Measurements from ENCODE around the gene CPD. TPM values are rescaled to one million over a fixed set of nuclear protein-coding genes. Genes with fewer than 3 reads are reported as not detected.

The CPD gene
- total RNA-seq, 4 donors from 2014 or later: 20.8 to 32.4 (median 28.0) TPM

DNA sequence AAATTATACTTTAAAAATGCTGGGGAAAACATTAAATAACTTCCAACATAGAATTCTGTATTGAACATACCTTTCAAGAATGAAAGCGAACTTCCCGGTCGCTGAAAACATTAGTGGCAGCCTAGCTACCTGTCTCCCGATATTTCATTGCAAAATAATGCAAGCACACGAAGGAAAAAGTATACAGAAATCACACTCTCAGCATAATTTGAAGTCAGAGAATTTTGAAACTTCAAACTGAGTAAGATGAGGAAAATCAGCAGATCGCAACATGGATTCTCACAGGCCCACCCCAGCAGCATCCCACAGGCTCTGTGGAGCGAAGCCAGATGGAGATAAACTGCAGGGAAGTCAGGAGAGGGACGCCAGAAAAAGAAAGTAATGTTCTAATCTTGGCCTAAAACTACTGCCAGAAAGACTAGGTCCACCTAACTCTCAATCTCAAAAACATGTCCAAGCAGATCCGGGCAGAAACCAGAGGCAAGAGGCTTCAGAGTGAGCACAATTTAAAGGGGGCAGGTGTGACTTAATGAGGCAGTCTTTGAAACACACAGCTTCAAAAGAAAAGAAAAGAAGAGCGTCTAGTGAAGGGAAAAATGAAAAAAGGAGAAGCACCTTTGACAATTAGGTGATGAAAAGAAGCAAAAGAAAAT lies 93.6 kb downstream of the CPD start:
- H3K4me1 ChIP-seq: peaks cover 5 to 8% of the 10 kb centered on the region in 2 donors
- no peaks in the 10 kb centered on the region for H3K9me3 ChIP-seq
- intact Hi-C loops (cut with DNase I; ENCODE audit: low total_unique reads): loop anchor here (10.0 kb wide), 1 partner anchor 132 kb away; no protein-coding TSS in a partner anchor
- H3K36me3 ChIP-seq: no peaks in the 10 kb centered on the region
- in situ Hi-C loops (cut with MboI; ENCODE audit: low sequenced_read_pairs in 4 of 4): no loop called here
- no peaks in the 10 kb centered on the region for H3K27me3 ChIP-seq
- DNase-seq (no peak), ATAC-seq (no peak)
- no peak for TF ChIP-seq POLR2A (IDR thresholded peaks at IDR 0.05)
- TF ChIP-seq, protein P1, sequence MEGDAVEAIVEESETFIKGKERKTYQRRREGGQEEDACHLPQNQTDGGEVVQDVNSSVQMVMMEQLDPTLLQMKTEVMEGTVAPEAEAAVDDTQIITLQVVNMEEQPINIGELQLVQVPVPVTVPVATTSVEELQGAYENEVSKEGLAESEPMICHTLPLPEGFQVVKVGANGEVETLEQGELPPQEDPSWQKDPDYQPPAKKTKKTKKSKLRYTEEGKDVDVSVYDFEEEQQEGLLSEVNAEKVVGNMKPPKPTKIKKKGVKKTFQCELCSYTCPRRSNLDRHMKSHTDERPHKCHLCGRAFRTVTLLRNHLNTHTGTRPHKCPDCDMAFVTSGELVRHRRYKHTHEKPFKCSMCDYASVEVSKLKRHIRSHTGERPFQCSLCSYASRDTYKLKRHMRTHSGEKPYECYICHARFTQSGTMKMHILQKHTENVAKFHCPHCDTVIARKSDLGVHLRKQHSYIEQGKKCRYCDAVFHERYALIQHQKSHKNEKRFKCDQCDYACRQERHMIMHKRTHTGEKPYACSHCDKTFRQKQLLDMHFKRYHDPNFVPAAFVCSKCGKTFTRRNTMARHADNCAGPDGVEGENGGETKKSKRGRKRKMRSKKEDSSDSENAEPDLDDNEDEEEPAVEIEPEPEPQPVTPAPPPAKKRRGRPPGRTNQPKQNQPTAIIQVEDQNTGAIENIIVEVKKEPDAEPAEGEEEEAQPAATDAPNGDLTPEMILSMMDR (IDR thresholded peaks at IDR 0.05 in 4 of 5, conservative IDR thresholded peaks at IDR 0.05 in 1 of 5): no peak
- no peak overlapping the region for H3K4me3 ChIP-seq
- H3K27ac ChIP-seq: no peak overlapping the region

DNA sequence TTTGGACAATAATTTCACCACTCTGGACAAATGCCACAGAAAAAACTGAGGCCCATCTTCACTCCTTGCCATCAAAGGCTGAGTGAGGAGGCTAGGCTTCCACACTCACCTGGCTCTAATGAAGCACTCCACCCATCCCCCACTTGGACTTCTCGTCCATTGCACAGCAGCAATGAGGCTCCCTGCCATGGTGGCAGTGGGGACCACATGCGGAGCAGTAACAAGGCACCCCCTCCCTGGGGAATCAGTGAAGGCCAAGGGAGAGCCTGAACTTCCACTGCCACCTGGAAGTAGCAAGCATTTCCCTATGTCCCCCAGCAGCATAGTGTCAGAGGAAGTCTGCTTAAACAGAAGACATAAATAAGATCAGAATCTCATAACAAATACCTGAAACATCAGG lies 96.5 kb downstream of the CPD start:
- H3K27me3 ChIP-seq: no peaks in the 10 kb centered on the region
- in situ Hi-C loops (cut with MboI; ENCODE audit: low sequenced_read_pairs in 4 of 4) (no loop called here), intact Hi-C loops (cut with DNase I; ENCODE audit: low total_unique reads) (loop anchor here (5.0 to 10.0 kb wide), 3 partner anchors 130 to 1667 kb away; partner anchors contain the start of genes ATAD5 and RHOT1)
- ATAC-seq: no peak
- H3K4me1 ChIP-seq: peaks cover 17% of the 10 kb centered on the region in 2 donors
- H3K36me3 ChIP-seq: peaks cover 0 to 10% of the 10 kb centered on the region in 2 donors
- DNase-seq: no peak
- TF ChIP-seq, protein P1 (IDR thresholded peaks at IDR 0.05 in 4 of 5, conservative IDR thresholded peaks at IDR 0.05 in 1 of 5): no peak
- no peak for TF ChIP-seq POLR2A (IDR thresholded peaks at IDR 0.05)
- no peak overlapping the region for H3K4me3 ChIP-seq
- H3K9me3 ChIP-seq: no peaks in the 10 kb centered on the region
- no peak overlapping the region for H3K27ac ChIP-seq

DNA sequence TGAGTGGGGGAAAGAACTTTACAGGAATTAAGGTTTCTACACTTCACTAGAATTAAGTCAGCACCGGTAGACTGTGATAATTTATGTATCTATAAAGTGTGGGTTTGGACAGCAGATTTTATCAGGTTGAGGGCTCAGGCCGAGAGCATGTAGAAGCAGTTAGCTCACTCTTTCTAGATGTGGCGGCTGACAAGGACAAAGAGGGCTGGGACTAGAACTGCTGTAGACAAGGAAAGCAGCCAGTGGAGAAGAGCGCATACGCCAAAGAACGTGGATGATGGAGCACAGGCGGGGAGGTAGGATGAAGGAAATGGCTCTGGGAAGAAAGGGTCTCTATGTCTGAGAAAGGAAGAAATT lies 98.0 kb downstream of the CPD start:
- DNase-seq (no peak), ATAC-seq (peak; percentile 16 to 57)
- Histone ChIP-seq H3K4me3 (peak overlapping the region; percentile 74 to 99 (median 88)), H3K36me3 (peaks cover 0 to 22% of the 10 kb centered on the region in 2 donors), H3K27me3 (no peaks in the 10 kb centered on the region), H3K4me1 (peaks cover 17% of the 10 kb centered on the region in 2 donors), H3K9me3 (no peaks in the 10 kb centered on the region), H3K27ac (peak overlapping the region; percentile 89 to 97 (median 94))
- in situ Hi-C loops (cut with MboI; ENCODE audit: low sequenced_read_pairs in 4 of 4) (no loop called here), intact Hi-C loops (cut with DNase I; ENCODE audit: low total_unique reads) (loop anchor here (2.0 to 10.0 kb wide), 4 partner anchors 98 to 1666 kb away; partner anchors contain the start of genes ATAD5, CPD and RHOT1)
- TF ChIP-seq POLR2A (IDR thresholded peaks at IDR 0.05): no peak
- TF ChIP-seq, protein P1 (IDR thresholded peaks at IDR 0.05 in 4 of 5, conservative IDR thresholded peaks at IDR 0.05 in 1 of 5): no peak

DNA sequence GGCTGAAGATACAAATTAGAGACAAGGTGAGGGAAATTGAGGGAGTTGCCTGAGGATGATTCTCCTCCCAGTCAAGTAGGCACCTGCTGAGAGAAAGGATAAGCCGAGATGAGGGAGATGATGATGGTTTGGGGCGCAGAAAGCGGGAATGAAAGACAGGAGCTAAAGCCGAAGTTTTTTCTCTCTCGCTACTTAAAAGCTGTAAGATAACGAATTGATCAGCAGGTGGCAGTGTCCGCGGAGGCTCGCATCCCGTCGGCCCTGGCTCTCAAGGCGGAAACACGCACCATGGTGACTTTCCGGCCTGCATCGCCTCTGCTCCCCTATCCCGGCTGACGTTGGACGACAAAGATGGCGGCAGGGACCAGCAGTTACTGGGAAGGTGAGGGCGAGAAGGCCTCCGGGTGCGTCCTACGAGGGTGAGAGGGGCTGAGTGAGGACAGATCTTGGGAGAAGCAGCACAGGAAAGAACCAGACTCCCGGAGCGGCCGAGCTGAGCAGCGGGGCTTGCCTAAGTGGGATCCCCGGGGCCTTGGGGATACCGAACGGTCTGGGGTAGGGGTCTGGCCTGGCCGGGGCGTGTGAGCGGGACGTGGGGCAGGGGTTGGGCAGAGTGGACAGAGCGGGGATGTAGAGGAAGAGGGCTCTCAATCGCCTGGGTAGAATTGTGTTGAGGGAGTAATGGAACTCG lies 98.5 kb downstream of the CPD start, which contains the start of gene GOSR1:
Gene GOSR1, plus strand, starts transcription at position 326 of the 691 bp plus-strand sequence. Its CDS starts 26 bp downstream, at position 352.
- peak; percentile 91 to 93 for DNase-seq
- in situ Hi-C loops (cut with MboI; ENCODE audit: low sequenced_read_pairs in 4 of 4): no loop called here
- no peaks in the 10 kb centered on the region for H3K9me3 ChIP-seq
- H3K27ac ChIP-seq: peak within 1 kb of the TSS; percentile 89 to 97 (median 94)
- H3K36me3 ChIP-seq: peaks cover 0 to 27% of the 10 kb centered on the region in 2 donors
- peaks cover 18 to 19% of the 10 kb centered on the region in 2 donors for H3K4me1 ChIP-seq
- TF ChIP-seq POLR2A (IDR thresholded peaks at IDR 0.05): peak; percentile 36 to 40
- TF ChIP-seq, protein P1 (IDR thresholded peaks at IDR 0.05 in 4 of 5, conservative IDR thresholded peaks at IDR 0.05 in 1 of 5): peak; percentile 54 to 83 (median 69)
- ATAC-seq: peak; percentile 99 to 100
- intact Hi-C loops (cut with DNase I; ENCODE audit: low total_unique reads): loop anchor here (2.0 to 10.0 kb wide), 4 partner anchors 98 to 1665 kb away; partner anchors contain the start of genes ATAD5, CPD and RHOT1
- peak within 1 kb of the TSS; percentile 74 to 99 (median 88) for H3K4me3 ChIP-seq
- H3K27me3 ChIP-seq: no peaks in the 10 kb centered on the region

Data from gastrocnemius medialis (tissue), 4 donors.